HepG2 (cell line): ENCODE measurements around the gene EXOC7. TPM values are rescaled to one million over a fixed set of nuclear protein-coding genes. Genes with fewer than 3 reads are reported as not detected.

ENCODE experiments used
- ATAC-seq: fragments of 200-7000 bp; cut with Tn5 transposase; 3 replicates; pipeline ENCODE4 v1.9.1; 2020; ENCODE audit warnings: mild to moderate bottlenecking, moderate library complexity
- BruUV-seq: library from RNA; stranded (reverse); fragments of 400-500 nt; replicated peaks from 2 replicates; lab custom pipeline; 2021; lab: Mats Ljungman, UMichigan
- CTCF ChIA-PET: fragments of 300-600 bp; formaldehyde crosslinking; extraction: SDS; loops from one replicate; lab custom pipeline; 2021; ENCODE audit warnings: low total read pairs, inconsistent platforms, low intra/inter-chr PET ratio; lab: Yijun Ruan, JAX
- POLR2A ChIA-PET: fragments of 350-600 bp; sonication (Branson Sonifier 250); formaldehyde crosslinking; loops from one replicate; lab custom pipeline; 2020; ENCODE audit warnings: antibody characterized with exemption, inconsistent platforms; lab: Yijun Ruan, JAX
- DNase-seq: peaks from one replicate; pipeline ENCODE4 v3.0.0-alpha.2; 2015; ENCODE audit warnings: low spot score
- FAIRE-seq: peaks from 3 replicates; lab custom pipeline; 2011; peaks lifted over from hg19 to GRCh38; lab: Jason Lieb, UNC
- H2AFZ ChIP-seq: one replicate; pipeline ENCODE4 v1.6.1; 2011; ENCODE audit warnings: low read length, inconsistent platforms
- H3K27ac ChIP-seq: fragments of 300-600 bp; 3 replicates; pipeline ENCODE4 v1.8.0; 2011; ENCODE audit warnings: mixed run types, mild to moderate bottlenecking, mixed read lengths, low read length, inconsistent platforms; ENCODE audit not compliant: insufficient read depth; ENCODE audit errors: extremely low read length
- H3K27me3 ChIP-seq, 2 experiments: fragments of 200-600 bp in 1 of 2; 2 replicates in 1 of 2; 3 replicates in 1 of 2; pipeline versions ENCODE4 v1.6.0 to v1.8.0; 2011; ENCODE audit warnings: low read length in 2 of 2, mild to moderate bottlenecking in 2 of 2, moderate library complexity in 2 of 2, inconsistent platforms in 1 of 2; ENCODE audit not compliant: insufficient read depth in 2 of 2, control insufficient read depth in 1 of 2
- H3K36me3 ChIP-seq, 2 experiments: fragments of 200-600 bp in 1 of 2; replicated peaks in 1 of 2; 2 replicates in 1 of 2; 3 replicates in 1 of 2; pipeline versions ENCODE4 v1.5.1 to v1.8.0; 2011; ENCODE audit warnings: low read length in 2 of 2, inconsistent platforms in 1 of 2; ENCODE audit not compliant: insufficient read depth in 2 of 2, control insufficient read depth in 1 of 2
- H3K4me1 ChIP-seq: 2 replicates; pipeline ENCODE4 v1.5.1; 2012; ENCODE audit warnings: low read length, inconsistent platforms; ENCODE audit not compliant: insufficient read depth
- H3K4me2 ChIP-seq: 2 replicates; pipeline ENCODE4 v1.6.0; 2011; ENCODE audit warnings: low read depth, low read length, inconsistent platforms
- H3K4me3 ChIP-seq, 3 experiments: fragments of 200-600 bp in 1 of 3; sonication (generic), shearing (Covaris generic) in 1 of 3; replicated peaks in 1 of 3; 2 replicates each; pipeline ENCODE4 v1.5.1; 2011 to 2016; ENCODE audit warnings: low read length in 3 of 3, inconsistent platforms in 2 of 3, low read depth in 2 of 3, mild to moderate bottlenecking in 2 of 3, control low read depth in 1 of 3, mixed read lengths in 1 of 3; ENCODE audit not compliant: insufficient read depth in 1 of 3
- H3K79me2 ChIP-seq: one replicate; pipeline ENCODE4 v1.6.1; 2011; ENCODE audit warnings: low read length, inconsistent platforms; ENCODE audit not compliant: insufficient read depth
- H3K9ac ChIP-seq: 2 replicates; pipeline ENCODE4 v1.6.0; 2011; ENCODE audit warnings: mild to moderate bottlenecking, low read depth, low read length, inconsistent platforms; ENCODE audit not compliant: insufficient read depth
- H3K9me3 ChIP-seq: 2 replicates; pipeline ENCODE4 v1.5.1; 2012; ENCODE audit warnings: mild to moderate bottlenecking, low read length
- H4K20me1 ChIP-seq: 2 replicates; pipeline ENCODE4 v1.6.0; 2011; ENCODE audit warnings: inconsistent platforms, mild to moderate bottlenecking, low read length, moderate library complexity; ENCODE audit not compliant: insufficient read depth
- DR1 ChIP-seq: sonication (generic); formaldehyde crosslinking; IDR thresholded peaks from 2 replicates; pipeline ENCODE4 v1.8.0; 2021; ENCODE audit warnings: mild to moderate bottlenecking, missing genetic modification reagents, inconsistent platforms
- EED ChIP-seq: sonication (generic); formaldehyde crosslinking; IDR thresholded peaks from 2 replicates; pipeline ENCODE4 v1.5.0; 2020; ENCODE audit warnings: mild to moderate bottlenecking, missing genetic modification reagents
- FOXM1 ChIP-seq: sonication (generic); formaldehyde crosslinking; IDR thresholded peaks from 2 replicates; pipeline ENCODE4 v1.5.0; 2020; ENCODE audit warnings: missing genetic modification reagents
- HOXA3 ChIP-seq: sonication (generic); formaldehyde crosslinking; IDR thresholded peaks from 2 replicates; pipeline ENCODE4 v1.5.0; 2020; ENCODE audit warnings: missing genetic modification reagents
- MATR3 ChIP-seq: sonication (generic); formaldehyde crosslinking; IDR thresholded peaks from 2 replicates; pipeline ENCODE4 v1.4.0; 2020; ENCODE audit warnings: missing genetic modification reagents
- NFIB ChIP-seq: sonication (generic); formaldehyde crosslinking; IDR thresholded peaks from 2 replicates; pipeline ENCODE4 v1.9.0; 2021; ENCODE audit warnings: missing genetic modification reagents, mild to moderate bottlenecking, borderline replicate concordance
- PAXIP1 ChIP-seq: sonication (generic); formaldehyde crosslinking; conservative IDR thresholded peaks from 2 replicates; pipeline ENCODE4 v1.4.0; 2020; ENCODE audit warnings: mild to moderate bottlenecking, missing genetic modification reagents, moderate library complexity
- SNAPC2 ChIP-seq: sonication (generic); formaldehyde crosslinking; IDR thresholded peaks from 2 replicates; pipeline ENCODE4 v1.8.1; 2022; ENCODE audit warnings: mild to moderate bottlenecking, missing genetic modification reagents
- SOX6 ChIP-seq, 2 experiments: fragments of 450-650 bp in 1 of 2; sonication (generic) in 1 of 2; formaldehyde crosslinking in 1 of 2; IDR thresholded peaks; 2 replicates each; pipeline versions ENCODE4 v1.4.0 to v1.6.1; 2017 to 2020; ENCODE audit warnings: antibody characterized with exemption in 1 of 2, mild to moderate bottlenecking in 1 of 2, missing genetic modification reagents in 1 of 2
- U2AF2 ChIP-seq: fragments of 200-400 bp; formaldehyde crosslinking; IDR thresholded peaks from 2 replicates; pipeline ENCODE4 v1.6.1; 2017; ENCODE audit warnings: low read depth, mild to moderate bottlenecking, low read length
- ZFAT ChIP-seq: sonication (generic); formaldehyde crosslinking; conservative IDR thresholded peaks from 2 replicates; pipeline ENCODE4 v1.8.1; 2023; ENCODE audit warnings: missing genetic modification reagents, inconsistent platforms
- ZKSCAN1 ChIP-seq: fragments of 150-350 bp; IDR thresholded peaks from 2 replicates; pipeline ENCODE4 v1.6.1; 2014; ENCODE audit warnings: low read length
- ZNF331 ChIP-seq: sonication (generic); formaldehyde crosslinking; IDR thresholded peaks from 2 replicates; pipeline ENCODE4 v1.4.0; 2020; ENCODE audit warnings: missing genetic modification reagents
- ZNF775 ChIP-seq: sonication (generic); formaldehyde crosslinking; IDR thresholded peaks from 2 replicates; pipeline ENCODE4 v1.4.0; 2020; ENCODE audit warnings: missing genetic modification reagents, mild to moderate bottlenecking, moderate library complexity, borderline replicate concordance
- ZNF788 ChIP-seq: sonication (generic); formaldehyde crosslinking; IDR thresholded peaks from 2 replicates; pipeline ENCODE4 v1.5.0; 2020; ENCODE audit warnings: mild to moderate bottlenecking, missing genetic modification reagents, borderline replicate concordance
- WGBS: methylation state at CpG from one replicate; pipeline ENCODE4 v1.1.6; 2017; ENCODE audit warnings: low lambda C conversion rate; 5-methylcytosine and 5-hydroxymethylcytosine counted together
- in situ Hi-C: cut with HindIII; loops from 2 replicates; pipeline ENCODE4 v1.10.0; 2017; ENCODE audit warnings: low pct_unique_long_range_greater_than_20kb; ENCODE audit not compliant: extremely low pct_ligation_motif_present
- intact Hi-C: fragments of 100-400 bp; cut with micrococcal nuclease; formaldehyde crosslinking; loops from one replicate; pipeline ENCODE4 v1.10.0; 2022; ENCODE audit not compliant: unreplicated experiment
- polyA plus RNA-seq, 8 experiments: library from polyadenylated mRNA; depleted of rRNA in 3 of 8; stranded (reverse) in 7 of 8; unstranded in 1 of 8; fragments of >200 nt; fragmentation: Illumina TruSeq in 4 of 8; extraction: Trizol in 4 of 8; gene quantifications; 2 replicates each; pipeline versions ENCODE4 v1.2.1 to v1.2.3, GENCODE V29; 2011 to 2016; ENCODE audit warnings: low read depth in 4 of 8, missing spikeins in 1 of 8, mixed read lengths in 1 of 8; ENCODE audit not compliant: insufficient read depth in 1 of 8
- total RNA-seq, 5 experiments: library from RNA; depleted of rRNA; stranded (reverse); fragments of >200 nt; fragmentation: Illumina TruSeq; extraction: Trizol; gene quantifications; 2 replicates each; pipeline ENCODE4 v1.2.3, GENCODE V29; 2016; ENCODE audit warnings: low read depth in 1 of 5
- TF ChIP-seq, protein P1 (sequence below), 2 experiments: fragments of 450-650 bp in 1 of 2; sonication (generic) in 1 of 2; formaldehyde crosslinking; IDR thresholded peaks; 2 replicates each; pipeline versions ENCODE4 v1.5.0 to v1.8.0; 2020 to 2022; ENCODE audit warnings: mild to moderate bottlenecking in 1 of 2, missing genetic modification reagents in 1 of 2

EXOC7 gene
- total and polyA plus RNA-seq, 2 of the 13 experiments (the other 11 are each of a cell fraction or from before 2014, with no cell fraction given), result 86.9 to 116 TPM

DNA sequence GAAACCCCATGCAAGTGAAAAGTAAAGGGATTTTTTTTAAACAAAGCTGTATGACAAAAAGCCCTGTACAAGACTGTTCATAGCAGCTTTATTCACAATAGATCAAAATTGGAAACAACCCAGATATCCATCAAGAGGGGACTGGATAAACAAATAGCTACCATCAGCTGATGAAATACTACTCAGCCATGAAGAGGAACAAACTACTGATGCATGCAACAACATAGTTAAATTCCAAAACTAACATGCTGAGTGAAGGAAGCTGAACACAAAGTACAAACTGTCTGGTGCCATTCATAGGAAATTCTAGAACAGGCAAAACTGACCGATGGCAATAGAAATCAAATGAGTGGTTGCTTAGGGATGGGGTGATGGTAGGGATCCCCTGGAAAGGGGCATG is 22.3 kb upstream of the EXOC7 start (continued):
- TF ChIP-seq PAXIP1 (CRISPR knock-in tag) (no peak), FOXM1 (CRISPR knock-in tag) (no peak), ZNF788 (CRISPR knock-in tag) (no peak), U2AF2 (no peak), MATR3 (CRISPR knock-in tag) (no peak), ZFAT (CRISPR knock-in tag) (no peak), ZNF331 (CRISPR knock-in tag) (no peak), HOXA3 (no peak), EED (no peak)
- TF ChIP-seq, protein P1, sequence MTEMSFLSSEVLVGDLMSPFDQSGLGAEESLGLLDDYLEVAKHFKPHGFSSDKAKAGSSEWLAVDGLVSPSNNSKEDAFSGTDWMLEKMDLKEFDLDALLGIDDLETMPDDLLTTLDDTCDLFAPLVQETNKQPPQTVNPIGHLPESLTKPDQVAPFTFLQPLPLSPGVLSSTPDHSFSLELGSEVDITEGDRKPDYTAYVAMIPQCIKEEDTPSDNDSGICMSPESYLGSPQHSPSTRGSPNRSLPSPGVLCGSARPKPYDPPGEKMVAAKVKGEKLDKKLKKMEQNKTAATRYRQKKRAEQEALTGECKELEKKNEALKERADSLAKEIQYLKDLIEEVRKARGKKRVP (CRISPR knock-in tag; IDR thresholded peaks at IDR 0.05), result no peak

- no peak for TF ChIP-seq ZKSCAN1
- no peak for TF ChIP-seq SOX6 (IDR thresholded peaks at IDR 0.05)
- no peak for TF ChIP-seq SOX6 (CRISPR knock-in tag; IDR thresholded peaks at IDR 0.05)
- no peak for TF ChIP-seq SNAPC2 (CRISPR knock-in tag)
- TF ChIP-seq DR1, result 0 out of 2 replicates have a peak, but pooled peaks have one; percentile 29
- no peak for TF ChIP-seq ZNF775
- TF ChIP-seq NFIB, result peak; percentile 79; the same call in 1 of the 2 replicates
- POLR2A ChIA-PET, result interaction anchor here (0.8 to 2.8 kb wide), 2 partner anchors 9 to 13 kb away, joined by 4 to 13 read pairs; no protein-coding TSS in a partner anchor
- WGBS, result 39% methylated on average over 5 of the region's 5 CpGs
- no peak for ATAC-seq
- H2AFZ ChIP-seq, result no peak overlapping the region
- peaks cover 0 to 10% of the 10 kb centered on the region in 2 experiments; a peak in 3 of 5 replicates for H3K27me3 ChIP-seq
- H3K9me3 ChIP-seq, result no peaks in the 10 kb centered on the region
- no peak for FAIRE-seq
- no peaks in the 10 kb centered on the region for H3K79me2 ChIP-seq
- H3K4me3 ChIP-seq, result no peak overlapping the region
- no peak for DNase-seq
- H3K9ac ChIP-seq, result no peak overlapping the region
- no TSS peak for BruUV-seq
- no peaks in the 10 kb centered on the region for H3K36me3 ChIP-seq
- H4K20me1 ChIP-seq, result no peaks in the 10 kb centered on the region
- no peak overlapping the region for H3K4me2 ChIP-seq
- no peak overlapping the region for H3K27ac ChIP-seq
- CTCF ChIA-PET, result interaction anchor here (1.3 to 5.1 kb wide), 3 partner anchors 29 to 154 kb away, joined by 4 to 35 read pairs (median 11); no protein-coding TSS in a partner anchor
- intact Hi-C loops (no loop called here), in situ Hi-C loops (no loop called here)
- peaks cover 17% of the 10 kb centered on the region for H3K4me1 ChIP-seq
Observed at GRCh38 chr17:76125391-76125675, 21.7 kb upstream of the EXOC7 start.
